ENCODE measurements around the gene TMEM255B.
"Not testable (repeated sequence)": the region's sequence is repeated elsewhere in the genome, so short reads cannot be mapped to it uniquely, and the experiment has no call there.

Gene TMEM255B

GRCh38 chr13:113750554-113751399 lies 8.2 kb upstream of the TMEM255B start:
- no peak for DNase-seq

GRCh38 chr13:113751491-113751890 lies 7.5 kb upstream of the TMEM255B start:
- no peak for DNase-seq

- not testable (repeated sequence) for DNase-seq
Measured at GRCh38 chr13:113752211-113752986, 6.6 kb upstream of the TMEM255B start.

GRCh38 chr13:113753171-113753570 lies 5.9 kb upstream of the TMEM255B start:
- DNase-seq = no peak

- no peak for DNase-seq
Measured at GRCh38 chr13:113754242-113754641, 4.8 kb upstream of the TMEM255B start.

- DNase-seq = no peak
Measured at GRCh38 chr13:113754691-113755090, 4.3 kb upstream of the TMEM255B start.

GRCh38 chr13:113756441-113757097 lies 2.5 kb upstream of the TMEM255B start:
- no peak for DNase-seq

GRCh38 chr13:113759525-113760137 lies 605 bp downstream of the TMEM255B start:
- no peak for DNase-seq

GRCh38 chr13:113761136-113761535 lies 2.1 kb downstream of the TMEM255B start:
- no peak for DNase-seq

GRCh38 chr13:113762075-113762474 lies 3.0 kb downstream of the TMEM255B start:
- DNase-seq = no peak

- no peak for DNase-seq
Measured at GRCh38 chr13:113762538-113762937, 3.5 kb downstream of the TMEM255B start.

- no peak for DNase-seq
Measured at GRCh38 chr13:113763254-113763653, 4.2 kb downstream of the TMEM255B start.

GRCh38 chr13:113763961-113764792 lies 5.2 kb downstream of the TMEM255B start:
- no peak for DNase-seq

- no peak for DNase-seq
Measured at GRCh38 chr13:113764793-113765563, 6.0 kb downstream of the TMEM255B start.

- no peak for DNase-seq
Measured at GRCh38 chr13:113765564-113765910, 6.5 kb downstream of the TMEM255B start.

GRCh38 chr13:113766035-113766800 lies 7.2 kb downstream of the TMEM255B start:
- no peak for DNase-seq

- no peak for DNase-seq
Measured at GRCh38 chr13:113767366-113767765, 8.3 kb downstream of the TMEM255B start.

GRCh38 chr13:113768018-113768905 lies 9.2 kb downstream of the TMEM255B start:
- DNase-seq = no peak

- DNase-seq = no peak
Measured at GRCh38 chr13:113769106-113769505, 10.1 kb downstream of the TMEM255B start.

- no peak for DNase-seq
Measured at GRCh38 chr13:113769881-113770280, 10.9 kb downstream of the TMEM255B start.

All from NCI-H510A (cell line).